ENCODE results near the gene RPLP2. TPM values are rescaled to one million over a fixed set of nuclear protein-coding genes. Genes with fewer than 3 reads are reported as not detected.

Gene RPLP2
- total RNA-seq, 1 experiment from 2014 or later, result 2,582 TPM

GRCh38 chr11:774873-775592, 34.7 kb upstream of the RPLP2 start (continued):
- TF ChIP-seq FOXK1 (CRISPR knock-in tag; IDR thresholded peaks at IDR 0.05) (no peak), SMAD4 (CRISPR knock-in tag; IDR thresholded peaks at IDR 0.05) (no peak), HMGXB4 (CRISPR knock-in tag; IDR thresholded peaks at IDR 0.05) (no peak), ETV6 (CRISPR knock-in tag; IDR thresholded peaks at IDR 0.05) (no peak), TEAD1 (CRISPR knock-in tag; IDR thresholded peaks at IDR 0.05) (no peak), CREM (CRISPR knock-in tag; IDR thresholded peaks at IDR 0.05) (no peak), MAX (CRISPR knock-in tag; IDR thresholded peaks at IDR 0.05) (no peak), IRF2 (CRISPR knock-in tag; IDR thresholded peaks at IDR 0.05; ENCODE audit: borderline replicate concordance, low read depth) (no peak), ATF1 (CRISPR knock-in tag; IDR thresholded peaks at IDR 0.05) (no peak)

- no peaks in the 10 kb centered on the region for H3K27me3 Mint-ChIP-seq (ENCODE audit: low read depth)
- no peak for TF ChIP-seq ATF1 (CRISPR knock-in tag; IDR thresholded peaks at IDR 0.05)
- H3K9me3 Mint-ChIP-seq, result no peaks in the 10 kb centered on the region
- POLR2A ChIA-PET, result interaction anchor here (1.2 to 2.3 kb wide), 4 partner anchors 12 to 211 kb away, joined by 3 to 10 read pairs (median 4); no protein-coding TSS in a partner anchor
- peak overlapping the region; percentile 83 for H3K27ac Mint-ChIP-seq
- peaks cover 9% of the 10 kb centered on the region; the same call in 1 of the 2 replicates for H3K36me3 Mint-ChIP-seq
- CTCF ChIA-PET, result interaction anchor here (0.8 to 2.3 kb wide), 9 partner anchors 10 to 80 kb away, joined by 3 to 12 read pairs (median 6); partner anchors contain the start of genes CEND1 and TMEM80
- peak overlapping the region; percentile 88 for H3K4me3 Mint-ChIP-seq
- H3K4me1 Mint-ChIP-seq, result peaks cover 19% of the 10 kb centered on the region
- no peak for DNase-seq (ENCODE audit: low spot score)
- no peak for ATAC-seq
Measured at GRCh38 chr11:776263-776560, 33.6 kb upstream of the RPLP2 start.

- ATAC-seq (peak; percentile 59), DNase-seq (ENCODE audit: low spot score) (peak; percentile 73)
- CTCF ChIA-PET, result interaction anchor here (0.7 to 2.3 kb wide), 15 partner anchors 10 to 168 kb away, joined by 3 to 12 read pairs (median 4); partner anchors contain the start of genes CEND1, PNPLA2, TALDO1 and TMEM80
- H3K4me1 Mint-ChIP-seq, result peaks cover 23% of the 10 kb centered on the region
- no peaks in the 10 kb centered on the region for H3K27me3 Mint-ChIP-seq (ENCODE audit: low read depth)
- H3K4me3 Mint-ChIP-seq, result peak overlapping the region; percentile 88
- peak overlapping the region; percentile 83 for H3K27ac Mint-ChIP-seq
- no peaks in the 10 kb centered on the region for H3K9me3 Mint-ChIP-seq
- POLR2A ChIA-PET, result interaction anchor here (0.6 to 2.3 kb wide), 8 partner anchors 13 to 212 kb away, joined by 3 to 10 read pairs (median 4); partner anchors contain the start of genes PIDD1 and TALDO1
- peaks cover 9% of the 10 kb centered on the region; the same call in 1 of the 2 replicates for H3K36me3 Mint-ChIP-seq
- TF ChIP-seq IRF2 (CRISPR knock-in tag; IDR thresholded peaks at IDR 0.05; ENCODE audit: borderline replicate concordance, low read depth), result no peak
- no peak for TF ChIP-seq SOX15 (CRISPR knock-in tag; IDR thresholded peaks at IDR 0.05)
- no peak for TF ChIP-seq ZNF416 (CRISPR knock-in tag; IDR thresholded peaks at IDR 0.05)
- TF ChIP-seq E2F1 (CRISPR knock-in tag; IDR thresholded peaks at IDR 0.05), result no peak
- no peak for TF ChIP-seq NR3C1 (CRISPR knock-in tag; conservative IDR thresholded peaks at IDR 0.05; ENCODE audit: low read depth)
- TF ChIP-seq ZNF423 (CRISPR knock-in tag; IDR thresholded peaks at IDR 0.05), result peak; percentile 58; the same call in 1 of the 2 replicates
- no peak for TF ChIP-seq CTCF (IDR thresholded peaks at IDR 0.05)
- TF ChIP-seq ZNF317 (CRISPR knock-in tag; IDR thresholded peaks at IDR 0.05; ENCODE audit: borderline replicate concordance, low read depth), result no peak
- no peak for TF ChIP-seq ZNF263 (CRISPR knock-in tag; IDR thresholded peaks at IDR 0.05; ENCODE audit: low read depth)
- no peak for TF ChIP-seq ZNF281 (CRISPR knock-in tag; IDR thresholded peaks at IDR 0.05)
- peak; percentile 24; the same call in 1 of the 2 replicates for TF ChIP-seq FOXK1 (CRISPR knock-in tag; IDR thresholded peaks at IDR 0.05)
- TF ChIP-seq AFF4 (CRISPR knock-in tag; IDR thresholded peaks at IDR 0.05; ENCODE audit: borderline replicate concordance), result no peak
Measured at GRCh38 chr11:776561-777287, 33.0 kb upstream of the RPLP2 start.
